ENCODE measurements around the gene RALGPS2.

The RALGPS2 gene

DNA sequence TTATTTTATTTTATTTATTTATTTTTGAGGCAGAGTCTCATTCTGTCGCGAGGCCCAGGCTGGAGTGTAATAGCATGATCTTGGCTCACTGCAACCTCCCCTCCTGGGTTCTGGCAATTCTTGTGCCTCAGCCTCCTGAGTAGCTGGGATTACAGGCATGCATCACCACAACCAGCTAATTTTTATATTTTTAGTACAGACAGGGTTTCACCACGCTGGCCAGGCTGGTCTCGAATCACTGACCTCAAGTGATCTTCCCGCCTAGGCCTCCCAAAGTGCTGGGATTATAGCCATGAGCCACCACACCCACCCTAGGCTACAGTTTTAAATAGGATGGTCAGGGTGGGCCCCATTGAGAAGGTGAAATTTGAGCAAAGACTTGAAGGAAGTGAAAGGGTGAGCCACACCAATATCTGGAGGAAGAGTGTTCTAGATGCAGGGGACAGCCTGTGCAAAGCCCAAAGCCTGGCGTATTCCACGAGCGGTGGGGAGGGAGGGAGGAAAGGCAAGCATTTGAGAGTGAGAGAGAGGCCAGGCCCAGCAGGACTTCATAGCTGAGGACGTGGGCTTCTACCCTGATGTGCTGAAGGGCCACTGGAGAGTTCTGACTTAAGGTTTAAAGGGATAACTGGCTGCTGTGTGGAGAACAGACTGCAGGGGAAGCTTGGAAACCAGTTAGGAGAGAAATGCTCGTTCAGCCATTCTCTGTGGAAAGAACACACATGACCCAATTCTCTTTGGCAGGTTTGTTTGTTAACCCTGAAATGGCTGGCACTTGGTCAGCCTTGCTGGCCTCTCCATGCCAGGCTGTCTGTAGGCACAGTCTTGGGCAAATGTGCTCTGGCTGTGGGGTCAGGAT is 238.0 kb downstream of the RALGPS2 start:
- no peak for DNase-seq (ENCODE audit: low spot score)

DNA sequence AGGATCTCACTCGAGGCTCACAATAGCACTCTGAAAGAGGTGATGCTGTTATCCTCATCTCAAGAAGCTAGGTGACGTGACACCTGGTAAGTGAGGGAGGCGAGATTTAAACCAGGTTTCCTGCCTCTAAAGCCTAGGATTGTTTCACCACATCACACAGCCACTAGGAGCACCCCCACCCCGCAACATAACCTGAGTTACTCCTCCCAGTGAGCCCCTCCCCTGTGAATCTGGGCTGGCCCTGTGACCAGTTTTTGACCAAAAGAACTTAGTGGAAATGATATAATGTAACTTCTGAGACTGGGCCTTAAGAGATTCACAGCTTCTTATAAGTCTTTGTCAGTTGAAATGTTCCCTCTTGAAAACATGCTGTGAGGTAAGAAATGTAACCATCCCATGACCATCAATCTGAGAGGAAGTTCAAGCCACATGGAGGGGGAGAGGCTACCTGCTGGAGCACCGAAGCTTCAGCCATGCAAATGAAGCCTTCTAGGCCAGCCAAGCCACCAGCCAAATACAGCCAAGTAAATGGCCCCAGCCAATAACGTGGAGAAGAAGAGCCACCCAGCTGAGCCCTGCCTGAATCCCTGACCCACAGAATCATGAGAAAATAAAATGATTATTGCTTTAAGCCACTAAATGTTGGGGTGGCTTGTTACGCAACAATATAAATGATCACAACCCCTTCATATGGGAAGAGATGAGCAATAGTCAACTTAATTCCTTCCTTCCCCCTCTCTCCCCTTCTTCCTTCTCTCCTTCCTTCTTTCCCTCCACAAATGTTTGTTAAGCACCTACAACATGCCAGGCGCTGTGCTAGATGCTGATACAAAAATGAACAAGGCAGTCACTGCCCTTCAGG is 239.7 kb downstream of the RALGPS2 start:
- DNase-seq (ENCODE audit: low spot score), result no peak

DNA sequence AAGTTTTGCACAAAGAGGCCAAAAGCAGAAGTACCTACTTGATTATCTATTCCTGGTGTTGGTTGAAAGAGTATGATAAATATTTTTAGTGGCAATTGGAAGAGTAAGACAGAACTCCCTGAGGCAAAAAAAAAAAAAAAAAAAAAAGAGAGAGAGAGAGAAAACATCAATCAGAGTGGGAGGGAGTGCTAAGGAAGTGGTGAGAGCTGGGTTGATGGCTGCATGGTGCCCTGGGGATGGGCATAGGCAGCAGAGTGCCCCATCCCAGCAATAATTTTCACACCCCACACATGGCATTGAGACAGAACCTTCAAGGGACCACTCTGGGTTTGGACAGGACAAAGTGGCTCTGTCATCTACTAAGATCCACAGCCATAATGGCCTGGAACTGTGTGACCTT is 241.3 kb downstream of the RALGPS2 start:
- no peak for DNase-seq (ENCODE audit: low spot score)

DNA sequence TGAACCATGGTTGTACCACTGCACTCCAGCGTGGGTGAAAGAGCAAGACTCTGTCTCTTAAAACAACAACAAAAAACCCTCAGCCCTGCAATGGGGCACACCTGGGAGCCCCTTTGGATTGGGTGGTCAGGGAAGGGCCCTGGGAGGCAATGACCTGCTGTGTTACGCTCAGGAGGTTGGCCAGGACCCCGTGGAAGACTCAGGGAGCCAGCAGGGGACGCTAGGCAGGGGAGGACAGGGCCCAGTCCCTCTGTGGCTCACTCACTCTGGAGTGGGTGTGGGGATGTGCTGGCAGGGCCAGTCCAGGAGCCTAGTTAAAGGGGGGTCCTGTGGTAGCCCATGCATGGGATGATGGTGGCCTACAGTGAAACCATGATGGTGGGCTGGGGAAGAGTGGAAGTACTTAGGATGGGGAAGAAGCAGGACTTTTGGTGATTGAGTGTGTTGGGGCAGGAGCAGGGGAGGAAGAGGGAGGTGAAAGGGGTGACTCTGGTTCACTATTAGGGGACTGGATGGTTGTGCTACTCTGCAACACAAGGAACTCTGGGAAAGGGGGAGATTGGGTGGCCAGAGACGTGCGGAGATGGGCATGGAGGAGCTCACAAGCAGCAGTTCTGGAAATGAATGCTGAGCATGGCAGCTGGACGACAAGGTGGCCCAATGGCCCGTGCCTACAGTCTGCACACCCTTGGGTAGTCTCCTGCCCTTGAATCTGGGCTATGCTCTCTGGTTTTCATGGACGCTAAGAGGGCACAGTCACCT is 244.4 kb downstream of the RALGPS2 start:
- no peak for DNase-seq (ENCODE audit: low spot score)

DNA sequence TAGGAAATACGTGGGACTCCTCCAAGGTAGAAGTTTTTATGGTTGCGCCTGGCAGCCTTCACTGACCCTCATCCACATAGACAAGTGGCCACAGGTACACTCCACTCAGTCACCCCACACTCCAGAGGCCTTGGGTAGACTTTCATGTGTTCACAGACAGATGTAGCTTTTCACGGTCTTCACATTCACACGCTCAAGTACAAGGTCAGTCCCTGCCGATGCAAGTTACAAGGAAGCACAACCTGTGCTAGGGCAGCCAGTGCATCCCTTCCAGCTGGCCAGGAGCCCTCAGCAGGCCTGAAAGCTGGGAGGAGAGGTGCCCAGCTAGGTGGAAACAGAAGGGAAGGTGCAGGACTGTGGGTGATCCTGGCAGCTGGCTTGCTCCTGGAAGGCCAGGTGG is 245.1 kb downstream of the RALGPS2 start:
- no peak for DNase-seq (ENCODE audit: low spot score)

Measured in CD4-positive, alpha-beta T cell treated with Interleukin-15 for 4 hours (primary cell).